Medulla oblongata (tissue), 1 donor: ENCODE data around the gene TXNDC15.

Experiments
- DNase-seq: peaks from one replicate; pipeline ENCODE4 v3.0.0-alpha.2; 2015; ENCODE audit errors: extremely low spot score

The TXNDC15 gene

DNA sequence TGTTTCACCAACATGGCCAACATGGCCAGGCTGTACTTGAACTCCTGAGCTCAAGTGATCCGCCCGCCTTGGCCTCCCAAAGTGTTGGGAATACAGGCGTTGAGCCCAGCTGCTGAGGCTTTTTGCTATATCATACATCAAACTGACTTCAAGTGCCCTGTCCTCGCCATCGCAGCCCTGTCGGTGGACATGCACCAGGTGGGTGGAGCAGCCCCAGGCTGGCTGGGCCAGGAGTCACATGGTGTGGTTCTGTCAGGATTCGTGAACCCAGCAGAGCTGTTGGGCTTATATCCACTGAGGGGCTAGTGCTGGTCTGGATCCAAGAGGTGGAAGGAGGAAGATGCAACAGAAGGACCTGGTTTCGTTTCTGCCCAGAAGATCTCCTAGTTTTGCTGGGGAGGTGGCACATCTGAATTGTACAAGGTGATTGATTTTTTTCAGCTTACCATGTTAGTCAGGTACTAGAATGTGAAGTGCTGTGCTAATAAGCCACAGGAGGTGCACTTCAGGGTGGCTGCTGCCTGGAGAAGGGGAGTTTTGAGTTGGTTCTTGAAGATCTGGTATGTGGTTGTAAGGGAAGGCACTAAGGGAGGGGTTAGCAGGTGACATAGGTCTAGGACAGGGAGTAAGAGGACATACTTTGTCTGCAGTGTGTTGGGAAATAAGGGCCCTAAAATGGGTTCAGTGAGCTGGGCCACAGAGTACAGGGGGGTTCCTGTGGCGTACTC is 46.8 kb downstream of the TXNDC15 start:
- DNase-seq: no peak

DNA sequence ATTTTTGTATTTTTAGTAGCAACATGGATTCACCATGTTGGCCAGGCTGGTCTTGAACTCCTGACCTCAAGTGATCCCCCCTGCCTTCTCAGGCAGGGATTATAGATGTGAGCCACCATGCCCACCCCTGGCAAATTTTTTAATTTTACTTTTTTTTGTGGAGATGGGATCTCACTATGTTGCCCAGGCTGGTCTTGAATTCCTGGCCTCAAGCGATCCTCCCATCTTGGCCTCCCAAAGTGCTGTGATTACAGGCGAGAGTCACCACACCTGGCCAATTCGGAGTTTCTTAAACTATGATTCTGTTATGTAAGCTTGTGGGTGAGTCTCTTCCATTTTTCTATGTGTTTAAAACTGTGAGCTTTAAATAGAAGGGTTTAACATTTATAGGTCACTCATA is 58.3 kb downstream of the TXNDC15 start:
- DNase-seq: no peak

DNA sequence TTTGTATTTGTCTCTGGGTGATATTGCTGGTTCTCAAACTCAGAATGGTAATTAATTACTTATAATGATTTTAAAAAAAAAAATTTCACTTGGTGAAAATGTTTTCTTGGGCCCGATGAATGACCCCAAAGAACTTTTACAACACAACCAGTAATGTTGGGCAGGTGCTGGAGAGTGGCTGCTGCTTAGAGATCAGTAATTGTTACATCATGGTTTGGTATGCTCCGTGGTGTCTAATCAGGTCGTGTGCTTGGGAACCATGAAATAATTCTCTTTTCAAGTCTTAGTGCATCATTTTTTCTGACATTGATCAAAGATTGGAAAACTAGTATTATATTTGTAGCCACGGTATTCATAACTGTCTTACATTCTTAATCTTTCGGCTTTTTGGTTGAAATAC is 60.0 kb downstream of the TXNDC15 start:
- DNase-seq: no peak

DNA sequence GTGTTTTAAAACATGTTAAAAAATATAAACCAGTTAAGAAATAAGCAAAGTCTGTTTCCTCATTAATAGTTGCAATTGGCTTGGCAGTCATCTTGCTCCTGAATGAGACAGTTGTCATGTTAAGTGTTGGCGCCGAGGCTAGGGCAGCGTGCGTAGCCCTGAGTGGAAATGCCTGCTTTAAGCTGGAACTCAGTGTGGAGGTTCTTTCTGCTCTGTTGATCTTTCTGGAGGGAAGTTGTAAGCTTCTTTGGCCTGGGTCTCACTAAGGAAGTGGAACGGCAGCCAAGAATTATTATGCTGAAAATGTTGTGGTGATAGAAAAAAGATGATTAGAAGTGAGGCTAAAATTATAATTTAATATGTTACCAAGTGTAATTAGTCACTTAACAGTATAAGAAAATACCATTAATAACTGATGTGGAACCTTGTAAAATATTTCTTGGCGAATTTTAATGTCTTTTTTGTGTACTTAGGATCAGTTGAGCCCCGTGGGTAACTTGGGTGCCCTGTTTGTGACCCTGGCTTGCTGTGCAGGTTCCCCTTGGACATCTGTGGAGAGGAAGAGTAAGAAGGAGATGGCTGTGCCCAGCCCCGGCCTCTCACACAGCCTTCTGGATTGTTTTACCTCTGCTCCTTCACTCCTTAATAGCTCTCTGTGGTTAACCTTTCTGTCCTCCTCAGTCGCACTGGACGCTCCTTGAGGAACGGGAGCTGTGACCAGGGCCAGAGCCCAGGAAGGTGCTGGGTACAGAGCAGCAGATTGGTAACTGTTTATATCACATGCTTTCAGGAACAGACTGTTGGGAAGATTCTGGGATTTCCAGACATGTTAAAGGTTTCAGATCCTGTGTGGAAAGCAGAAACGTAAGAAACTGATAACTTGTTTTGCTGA is 61.8 kb downstream of the TXNDC15 start:
- no peak for DNase-seq

DNA sequence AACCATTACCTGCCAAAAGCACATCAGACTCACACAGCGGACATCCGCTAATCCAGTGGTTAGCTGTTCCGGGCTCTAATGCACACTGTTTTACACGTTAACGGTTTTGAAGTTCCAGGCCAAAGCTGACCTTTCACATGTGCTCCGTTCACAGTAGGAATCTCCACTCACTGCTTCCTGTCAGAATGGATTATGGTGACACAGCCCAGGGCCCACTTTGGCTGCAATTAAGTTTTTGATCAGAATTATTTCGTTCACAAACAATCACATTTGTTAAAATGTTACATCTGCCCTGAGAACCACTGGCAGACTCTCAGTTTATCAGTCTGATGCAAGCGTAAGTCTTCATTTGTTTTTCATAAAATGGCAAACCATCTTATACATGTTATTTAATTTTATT is 63.4 kb downstream of the TXNDC15 start:
- no peak for DNase-seq

DNA sequence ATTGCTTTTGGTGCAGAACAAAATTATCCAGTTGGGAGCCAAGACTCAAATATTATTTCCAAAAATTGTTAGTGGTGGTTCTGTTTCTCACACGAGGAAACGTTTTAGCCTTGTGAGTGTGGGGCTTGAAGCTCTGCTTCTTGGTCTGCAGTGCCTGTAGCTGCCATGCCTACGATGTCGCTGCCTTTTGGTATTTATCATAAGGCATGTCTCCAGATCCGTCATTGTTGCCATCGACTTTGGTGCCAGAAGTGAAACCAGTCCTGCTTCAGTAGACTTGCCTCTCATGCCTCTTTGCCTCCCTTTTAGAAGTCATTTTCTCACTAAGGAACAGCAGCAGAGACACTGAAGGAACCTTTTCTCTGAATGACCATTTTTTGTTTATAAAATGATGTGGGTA is 63.9 kb downstream of the TXNDC15 start:
- DNase-seq: peak; percentile 28

DNA sequence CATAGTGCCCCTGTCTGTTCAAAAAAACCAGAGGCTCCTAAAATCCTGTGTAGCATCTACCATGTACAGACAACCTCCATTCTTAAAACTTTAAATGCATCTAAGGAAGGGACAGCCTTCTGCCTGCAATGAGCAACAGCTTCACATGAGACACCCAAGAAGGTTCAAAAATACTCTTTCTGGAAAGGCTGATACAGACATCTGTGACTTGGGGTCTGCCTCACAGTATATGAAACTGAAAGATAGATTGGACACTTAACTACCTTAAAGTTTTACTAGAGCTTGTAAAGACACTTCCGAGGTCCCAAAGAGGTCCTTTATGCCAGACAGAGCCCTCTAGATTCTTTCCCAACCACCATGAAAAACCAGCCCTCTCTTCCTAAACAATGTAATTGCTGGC is 65.3 kb downstream of the TXNDC15 start:
- DNase-seq: no peak

DNA sequence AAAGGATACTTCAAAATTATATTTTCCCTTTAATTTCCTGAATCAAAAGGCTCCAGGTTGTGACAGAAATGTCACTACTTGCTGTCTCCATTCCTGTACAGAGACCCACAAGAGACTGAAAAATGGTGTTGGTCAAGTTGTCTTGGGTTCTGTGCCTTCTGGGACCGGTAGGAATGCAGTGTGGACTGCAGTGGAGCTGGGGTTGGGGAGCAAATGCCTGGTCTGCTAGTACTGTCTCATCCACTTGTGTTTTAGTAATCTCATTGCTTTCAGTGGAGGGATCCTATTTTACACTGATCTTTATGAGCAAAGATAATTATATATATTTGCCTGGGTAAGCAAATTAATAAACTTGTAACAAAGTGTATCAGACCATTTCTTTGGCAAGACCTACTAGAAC is 69.4 kb downstream of the TXNDC15 start:
- DNase-seq: no peak

DNA sequence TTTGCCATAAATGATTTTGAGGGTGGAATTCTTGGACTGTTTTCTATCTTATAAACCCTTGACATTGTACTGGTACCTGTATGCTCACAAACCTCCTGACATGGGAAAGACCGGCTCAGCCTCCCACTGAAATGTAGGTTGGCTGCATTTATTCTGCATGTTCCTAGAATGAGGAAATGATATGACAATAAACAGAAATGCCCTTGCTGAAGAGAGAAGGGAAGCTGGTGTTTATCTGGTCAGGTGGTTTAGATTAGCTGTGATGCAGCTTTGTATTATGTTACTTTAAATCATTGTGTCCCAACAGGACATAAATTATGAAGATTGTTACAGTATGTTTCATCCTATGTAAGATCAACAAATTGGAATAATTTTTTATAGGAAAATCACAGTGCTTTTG is 70.5 kb downstream of the TXNDC15 start:
- no peak for DNase-seq

DNA sequence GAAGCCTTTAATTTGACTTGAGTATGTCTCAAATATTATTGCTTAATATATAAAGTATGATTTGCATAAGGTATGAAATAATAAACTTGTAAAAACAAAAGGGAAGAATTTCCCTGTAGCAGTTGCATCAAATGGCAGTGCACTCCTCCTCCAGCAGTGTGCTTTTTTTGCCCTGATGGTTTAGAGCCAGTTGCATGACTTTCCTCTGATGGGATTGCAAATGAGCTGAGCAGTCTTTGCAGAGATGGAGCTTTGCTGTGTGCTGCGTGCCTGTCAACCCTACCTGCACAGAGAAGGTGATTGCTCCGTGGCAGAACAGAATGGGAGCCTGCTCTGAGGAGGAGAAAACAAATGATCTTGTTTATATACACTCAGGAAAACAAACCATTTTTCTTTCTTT is 70.9 kb downstream of the TXNDC15 start:
- no peak for DNase-seq

DNA sequence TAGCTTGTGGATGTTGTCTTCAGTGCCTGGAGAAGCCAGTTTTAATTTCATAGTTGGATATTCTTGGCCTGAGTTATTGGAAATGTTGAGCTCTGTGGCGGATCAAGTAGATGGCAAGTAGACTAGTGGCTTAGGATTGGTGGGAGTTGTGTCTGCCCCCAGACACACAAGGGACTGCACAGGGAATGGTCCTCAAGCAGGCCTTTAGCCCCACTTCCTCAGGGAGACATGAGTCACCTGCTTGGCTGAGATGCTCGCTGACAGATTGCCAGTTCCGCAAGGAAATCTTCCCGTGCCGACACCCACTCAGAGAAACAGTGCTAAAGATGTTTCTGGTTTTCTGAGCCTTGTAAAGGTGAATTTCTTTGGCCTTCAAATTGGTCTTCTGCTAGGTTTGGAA is 74.7 kb downstream of the TXNDC15 start:
- no peak for DNase-seq

DNA sequence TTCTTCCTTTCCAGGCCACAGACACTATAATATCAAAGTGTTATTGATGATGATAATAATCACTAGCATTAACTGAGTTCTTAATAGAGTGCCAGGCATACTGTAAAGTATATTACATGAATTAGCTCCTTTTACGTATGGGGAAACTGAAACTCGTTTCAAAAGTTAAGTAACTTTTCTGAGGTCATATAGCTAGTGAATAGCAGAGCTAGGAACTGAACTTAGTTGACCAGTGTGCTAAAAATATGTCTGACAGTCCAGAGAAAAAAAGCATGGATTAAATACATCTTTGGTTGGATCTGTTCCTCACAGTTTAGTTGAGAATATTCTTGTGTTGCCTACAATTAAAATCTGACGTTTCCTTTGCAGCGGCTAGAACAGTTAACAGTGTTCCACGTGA is 75.1 kb downstream of the TXNDC15 start:
- DNase-seq: no peak
